ENCODE data around the gene ZNF521.
A peak's percentile ranks its signal among the peaks of the same experiment; 100 is the strongest.

Gene ZNF521

GRCh38 chr18:25349926-25350487, 2.0 kb downstream of the ZNF521 start:
- Mint-ChIP-seq H3K36me3 (ENCODE audit: insufficient read depth) (peaks cover 5% of the 10 kb centered on the region), H3K27me3 (peaks cover 38 to 47% of the 10 kb centered on the region in 2 donors), H3K27ac (no peak overlapping the region), H3K9me3 (no peaks in the 10 kb centered on the region), H3K4me1 (ENCODE audit: low read depth in 2 of 2) (peaks cover 6 to 10% of the 10 kb centered on the region in 2 donors), H3K4me3 (peak overlapping the region; percentile 88 to 90)
- ATAC-seq (replicated peaks): no peak
- no peak for DNase-seq

DNA sequence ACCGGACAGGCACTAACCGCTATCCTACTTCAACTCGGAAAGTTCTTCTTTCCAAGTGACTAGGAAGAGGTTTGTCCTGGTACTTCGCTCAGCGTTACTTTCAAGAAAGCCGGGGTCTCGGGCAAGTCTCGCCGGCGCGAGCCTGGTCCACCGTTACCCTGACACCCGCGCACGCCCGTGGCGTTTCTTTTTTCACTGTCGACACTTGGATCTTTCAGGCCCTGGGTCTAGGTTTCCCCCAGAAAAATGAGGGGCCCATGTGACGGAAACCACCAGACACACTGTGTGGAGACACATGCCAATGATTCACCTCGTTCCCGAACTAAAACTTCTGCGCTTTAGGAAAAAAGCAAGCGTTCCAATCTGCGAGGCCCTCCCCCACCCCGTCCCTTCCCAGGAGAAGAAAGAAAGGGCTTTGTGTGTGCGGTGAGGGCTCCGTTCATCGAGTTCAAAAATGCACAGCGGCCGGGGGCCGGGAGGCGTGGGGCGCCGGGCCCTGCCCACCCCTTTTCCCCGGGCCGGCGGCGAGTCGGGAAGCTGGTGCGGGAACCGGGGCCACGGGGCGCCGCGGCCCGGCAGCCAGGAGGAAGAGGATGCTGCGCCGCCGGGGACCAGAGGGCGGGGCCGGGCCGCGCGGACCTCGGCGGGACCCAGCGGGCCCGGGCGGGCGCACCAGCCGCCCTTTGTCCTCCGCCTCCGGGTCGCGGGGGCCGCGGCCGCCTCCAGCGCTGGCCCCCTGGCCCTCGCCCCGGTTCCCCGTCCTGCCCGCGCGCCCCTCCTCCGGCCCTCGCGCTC, 2.6 kb downstream of the ZNF521 start:
- Mint-ChIP-seq H3K27me3 (peaks cover 38 to 47% of the 10 kb centered on the region in 2 donors), H3K4me3 (peak overlapping the region; percentile 69 to 71), H3K27ac (no peak overlapping the region), H3K9me3 (no peaks in the 10 kb centered on the region), H3K4me1 (ENCODE audit: low read depth in 2 of 2) (peaks cover 6 to 10% of the 10 kb centered on the region in 2 donors), H3K36me3 (ENCODE audit: insufficient read depth) (peaks cover 5% of the 10 kb centered on the region)
- DNase-seq (no peak), ATAC-seq (replicated peaks) (no peak)

GRCh38 chr18:25348386-25349130, 3.4 kb downstream of the ZNF521 start:
- no peak for ATAC-seq (replicated peaks)
- H3K9me3 Mint-ChIP-seq: no peaks in the 10 kb centered on the region
- peaks cover 6 to 10% of the 10 kb centered on the region in 2 donors for H3K4me1 Mint-ChIP-seq (ENCODE audit: low read depth in 2 of 2)
- H3K36me3 Mint-ChIP-seq (ENCODE audit: insufficient read depth): peaks cover 5% of the 10 kb centered on the region
- DNase-seq: no peak
- no peak overlapping the region for H3K27ac Mint-ChIP-seq
- peaks cover 38 to 47% of the 10 kb centered on the region in 2 donors for H3K27me3 Mint-ChIP-seq
- H3K4me3 Mint-ChIP-seq: peak overlapping the region; percentile 69 to 71

GRCh38 chr18:25346561-25346960, 5.4 kb downstream of the ZNF521 start:
- H3K36me3 Mint-ChIP-seq (ENCODE audit: insufficient read depth): peaks cover 5% of the 10 kb centered on the region
- H3K27me3 Mint-ChIP-seq: peaks cover 38 to 57% of the 10 kb centered on the region in 2 donors
- H3K27ac Mint-ChIP-seq: no peak overlapping the region
- ATAC-seq (replicated peaks) (no peak), DNase-seq (no peak)
- H3K9me3 Mint-ChIP-seq: no peaks in the 10 kb centered on the region
- peaks cover 6 to 10% of the 10 kb centered on the region in 2 donors for H3K4me1 Mint-ChIP-seq (ENCODE audit: low read depth in 2 of 2)
- no peak overlapping the region for H3K4me3 Mint-ChIP-seq

DNA sequence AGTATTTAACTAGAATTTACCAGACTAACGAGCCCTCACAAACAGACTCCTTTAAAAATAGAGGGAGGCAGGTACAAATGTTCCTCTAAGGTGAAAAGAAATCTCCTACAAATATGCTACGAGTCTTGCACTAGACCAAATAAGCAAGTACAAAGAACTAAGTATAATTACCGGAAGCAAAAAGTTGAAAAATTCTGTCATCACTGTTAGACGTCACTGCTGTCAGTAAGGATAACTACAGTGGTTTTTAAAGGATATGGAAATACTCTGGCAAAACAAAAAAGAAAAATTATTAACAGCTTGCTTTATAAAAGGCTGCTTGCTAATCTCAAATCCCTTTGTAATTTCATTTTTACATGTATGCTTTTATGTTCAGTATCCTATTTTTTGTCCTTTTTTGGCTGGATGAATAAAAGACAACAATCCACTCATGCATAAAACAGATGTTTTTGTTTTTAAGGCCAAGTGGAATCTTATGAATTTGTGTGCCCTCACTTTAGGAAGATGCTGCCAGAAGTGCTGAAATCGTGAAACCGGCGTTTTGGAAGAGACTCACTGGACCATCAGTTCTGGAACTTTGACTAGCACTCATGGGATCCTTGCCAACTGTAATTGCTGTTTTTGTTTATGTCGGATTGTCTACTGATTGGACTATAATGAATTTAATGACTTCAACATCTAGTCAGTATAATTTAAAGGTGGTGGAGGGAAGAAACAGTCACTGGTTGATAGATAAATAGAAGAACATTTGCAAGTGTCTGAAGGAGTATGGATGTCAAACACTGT, 6.7 kb downstream of the ZNF521 start:
- no peaks in the 10 kb centered on the region for H3K36me3 Mint-ChIP-seq (ENCODE audit: insufficient read depth)
- no peaks in the 10 kb centered on the region for H3K9me3 Mint-ChIP-seq
- H3K27me3 Mint-ChIP-seq: peaks cover 26 to 49% of the 10 kb centered on the region in 2 donors
- H3K4me1 Mint-ChIP-seq (ENCODE audit: low read depth in 2 of 2): peaks cover under 1 to 4% of the 10 kb centered on the region in 2 donors
- ATAC-seq (replicated peaks) (no peak), DNase-seq (no peak)
- no peak overlapping the region for H3K27ac Mint-ChIP-seq
- H3K4me3 Mint-ChIP-seq: no peak overlapping the region

DNA sequence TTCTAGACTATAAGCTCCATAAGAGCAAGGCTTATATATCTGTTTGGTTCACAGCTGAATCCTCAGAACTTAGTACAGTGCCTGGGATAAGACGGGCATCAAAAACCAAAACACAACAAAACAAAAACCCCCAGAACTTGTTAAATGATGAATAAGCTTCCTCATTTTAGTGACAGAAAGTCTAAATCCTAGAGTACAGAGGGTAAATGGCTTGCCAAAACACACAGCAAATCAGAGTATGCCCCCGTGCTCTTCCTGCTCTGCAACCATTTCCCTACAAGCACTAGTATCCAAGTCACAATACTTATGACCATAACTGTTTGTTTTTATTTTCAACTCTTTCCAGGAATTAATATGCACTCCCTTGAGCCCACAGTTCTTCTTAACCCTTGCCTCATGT, 10.1 kb downstream of the ZNF521 start:
- H3K27me3 Mint-ChIP-seq: peaks cover 17 to 30% of the 10 kb centered on the region in 2 donors
- H3K4me3 Mint-ChIP-seq: no peak overlapping the region
- ATAC-seq (replicated peaks): no peak
- no peaks in the 10 kb centered on the region for H3K36me3 Mint-ChIP-seq (ENCODE audit: insufficient read depth)
- H3K27ac Mint-ChIP-seq: no peak overlapping the region
- no peaks in the 10 kb centered on the region for H3K4me1 Mint-ChIP-seq (ENCODE audit: low read depth in 2 of 2)
- H3K9me3 Mint-ChIP-seq: no peaks in the 10 kb centered on the region
- no peak for DNase-seq

DNA sequence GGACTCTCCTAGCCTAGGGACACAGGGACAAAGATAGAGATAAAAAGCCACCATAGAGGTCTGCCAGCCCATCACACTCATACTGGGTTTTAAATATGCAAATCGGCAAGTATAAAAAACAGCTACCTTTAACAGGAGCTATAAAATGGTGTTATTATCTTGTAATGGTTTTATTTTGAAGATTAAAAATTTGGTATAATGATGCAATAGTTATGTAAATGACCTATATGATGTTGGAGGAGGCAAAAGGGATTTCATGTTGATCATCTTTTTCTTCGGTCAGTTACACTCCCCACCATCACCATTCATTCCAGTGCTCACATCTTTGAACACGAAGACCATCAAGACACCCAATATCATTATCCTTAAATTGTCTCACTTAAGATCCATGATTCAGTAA, 11.2 kb downstream of the ZNF521 start:
- no peaks in the 10 kb centered on the region for H3K36me3 Mint-ChIP-seq (ENCODE audit: insufficient read depth)
- no peak overlapping the region for H3K27ac Mint-ChIP-seq
- DNase-seq: no peak
- no peak for ATAC-seq (replicated peaks)
- peaks cover 15 to 25% of the 10 kb centered on the region in 2 donors for H3K27me3 Mint-ChIP-seq
- no peak overlapping the region for H3K4me3 Mint-ChIP-seq
- H3K4me1 Mint-ChIP-seq (ENCODE audit: low read depth in 2 of 2): no peaks in the 10 kb centered on the region
- no peaks in the 10 kb centered on the region for H3K9me3 Mint-ChIP-seq

- ATAC-seq (replicated peaks) (no peak), DNase-seq (no peak)
- Mint-ChIP-seq H3K36me3 (ENCODE audit: insufficient read depth) (no peaks in the 10 kb centered on the region), H3K27me3 (peaks cover 16 to 23% of the 10 kb centered on the region in 2 donors), H3K4me3 (no peak overlapping the region), H3K27ac (no peak overlapping the region), H3K9me3 (no peaks in the 10 kb centered on the region), H3K4me1 (ENCODE audit: low read depth in 2 of 2) (no peaks in the 10 kb centered on the region)
Observed at GRCh38 chr18:25335676-25336075, 16.3 kb downstream of the ZNF521 start.

GRCh38 chr18:25335062-25335461, 16.9 kb downstream of the ZNF521 start:
- no peaks in the 10 kb centered on the region for H3K9me3 Mint-ChIP-seq
- ATAC-seq (replicated peaks) (no peak), DNase-seq (no peak)
- H3K36me3 Mint-ChIP-seq (ENCODE audit: insufficient read depth): no peaks in the 10 kb centered on the region
- H3K4me1 Mint-ChIP-seq (ENCODE audit: low read depth in 2 of 2): no peaks in the 10 kb centered on the region
- H3K27ac Mint-ChIP-seq: no peak overlapping the region
- no peak overlapping the region for H3K4me3 Mint-ChIP-seq
- peaks cover 16 to 23% of the 10 kb centered on the region in 2 donors for H3K27me3 Mint-ChIP-seq

GRCh38 chr18:25334588-25334987, 17.4 kb downstream of the ZNF521 start:
- Mint-ChIP-seq H3K27ac (no peak overlapping the region), H3K27me3 (peaks cover 14 to 21% of the 10 kb centered on the region in 2 donors)

DNA sequence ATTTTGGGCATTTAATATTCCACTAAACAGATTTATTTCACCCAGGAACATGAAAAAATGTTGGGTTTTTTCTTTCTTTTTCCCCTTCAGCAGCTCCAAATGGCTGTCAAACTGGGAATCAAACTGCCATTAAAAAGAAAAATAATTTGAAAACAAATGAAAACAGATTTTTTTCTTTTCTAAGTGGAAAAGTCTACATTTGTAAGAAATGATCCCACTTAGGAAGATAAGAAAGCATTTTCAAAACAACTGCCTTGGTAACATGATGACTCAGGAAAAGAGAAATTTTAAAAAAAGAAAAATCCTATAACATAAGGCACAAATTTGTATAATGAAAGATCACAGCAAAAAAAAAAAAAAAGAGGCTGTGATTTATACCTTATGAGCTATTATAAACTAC, 20.0 kb downstream of the ZNF521 start:
- no peak overlapping the region for H3K27ac Mint-ChIP-seq
- DNase-seq (no peak), ATAC-seq (replicated peaks) (no peak)
- H3K36me3 Mint-ChIP-seq (ENCODE audit: insufficient read depth): no peaks in the 10 kb centered on the region
- peaks cover 0 to 3% of the 10 kb centered on the region in 2 donors for H3K9me3 Mint-ChIP-seq
- peaks cover 9 to 10% of the 10 kb centered on the region in 2 donors for H3K27me3 Mint-ChIP-seq
- no peaks in the 10 kb centered on the region for H3K4me1 Mint-ChIP-seq (ENCODE audit: low read depth in 2 of 2)
- no peak overlapping the region for H3K4me3 Mint-ChIP-seq

More at GRCh38 chr18:25334588-25334987, 17.4 kb downstream of the ZNF521 start:
- DNase-seq (no peak), ATAC-seq (replicated peaks) (no peak)
- no peaks in the 10 kb centered on the region for H3K9me3 Mint-ChIP-seq
- no peaks in the 10 kb centered on the region for H3K36me3 Mint-ChIP-seq (ENCODE audit: insufficient read depth)
- H3K4me1 Mint-ChIP-seq (ENCODE audit: low read depth in 2 of 2): no peaks in the 10 kb centered on the region
- H3K4me3 Mint-ChIP-seq: no peak overlapping the region

DNA sequence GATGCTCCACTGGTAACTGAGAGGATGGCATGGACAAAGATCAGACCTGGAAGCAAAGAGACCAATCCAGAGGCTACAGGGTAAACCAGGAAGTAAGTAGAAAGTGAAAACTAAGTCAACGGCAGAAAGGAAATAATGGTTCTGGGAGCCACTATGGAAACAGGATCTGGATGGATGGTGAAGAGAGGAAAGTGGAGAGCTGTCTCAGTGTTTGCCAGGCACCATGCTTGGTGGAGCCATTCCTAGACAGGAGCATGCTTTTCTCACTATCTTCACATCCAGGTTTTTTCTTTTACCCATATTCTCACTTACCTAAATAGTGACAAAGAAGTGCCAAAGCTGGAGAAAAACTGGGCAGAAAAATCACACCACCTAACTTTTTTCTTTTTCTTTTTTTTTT, 22.2 kb downstream of the ZNF521 start:
- Mint-ChIP-seq H3K9me3 (peaks cover 0 to 3% of the 10 kb centered on the region in 2 donors), H3K27me3 (no peaks in the 10 kb centered on the region), H3K4me3 (no peak overlapping the region), H3K4me1 (ENCODE audit: low read depth in 2 of 2) (no peaks in the 10 kb centered on the region), H3K27ac (no peak overlapping the region), H3K36me3 (ENCODE audit: insufficient read depth) (no peaks in the 10 kb centered on the region)
- ATAC-seq (replicated peaks) (no peak), DNase-seq (no peak)

GRCh38 chr18:25327584-25327983, 24.4 kb downstream of the ZNF521 start:
- no peak for ATAC-seq (replicated peaks)
- DNase-seq: no peak
- H3K4me1 Mint-ChIP-seq (ENCODE audit: low read depth in 2 of 2): no peaks in the 10 kb centered on the region
- no peak overlapping the region for H3K4me3 Mint-ChIP-seq
- no peaks in the 10 kb centered on the region for H3K27me3 Mint-ChIP-seq
- H3K9me3 Mint-ChIP-seq: peaks cover 0 to 5% of the 10 kb centered on the region in 2 donors
- H3K27ac Mint-ChIP-seq: no peak overlapping the region
- H3K36me3 Mint-ChIP-seq (ENCODE audit: insufficient read depth): no peaks in the 10 kb centered on the region
